Thyroid gland (tissue), 4 donors: ENCODE results near the gene XRCC4.

Source experiments
- CTCF ChIP-seq, 6 experiments: fragments of 200-600 bp in 3 of 6; fragments of 450-650 bp in 3 of 6; sonication (generic) in 3 of 6; IDR thresholded peaks; one replicate each; pipeline ENCODE4 v1.5.1; 2016 to 2019; ENCODE audit warnings: antibody characterized with exemption in 6 of 6, mild to moderate bottlenecking in 2 of 6, inconsistent platforms in 1 of 6, moderate library complexity in 1 of 6
- POLR2A ChIP-seq, 2 donors: fragments of 450-650 bp; IDR thresholded peaks; one replicate each; pipeline ENCODE4 v1.6.1; 2017; ENCODE audit warnings: antibody characterized with exemption in 2 of 2, mild to moderate bottlenecking in 2 of 2, moderate library complexity in 1 of 2

GRCh38 chr5:83031381-83031780 lies 46.0 kb upstream of the XRCC4 start:
- TF ChIP-seq POLR2A (IDR thresholded peaks at IDR 0.05) (no peak), CTCF (IDR thresholded peaks at IDR 0.05) (no peak)
